Right renal cortex interstitium (tissue), 3 donors: ENCODE measurements around the gene P4HA2. TPM values are rescaled to one million over a fixed set of nuclear protein-coding genes. Genes with fewer than 3 reads are reported as not detected.

Source experiments
- DNase-seq, 3 donors: peaks; one replicate each; pipeline ENCODE4 v3.0.0-alpha.2; 2013; ENCODE audit warnings: low read depth in 3 of 3, low spot score in 2 of 3
- polyA plus RNA-seq, 3 donors: library from polyadenylated mRNA; unstranded; fragments of 120-200 nt; gene quantifications; one replicate each; pipeline ENCODE4 v1.2.1, GENCODE V29; 2013; ENCODE audit not compliant: insufficient read length in 3 of 3

Gene P4HA2
- polyA plus RNA-seq, 3 donors = 31.0 to 37.2 (median 33.1) TPM

DNA sequence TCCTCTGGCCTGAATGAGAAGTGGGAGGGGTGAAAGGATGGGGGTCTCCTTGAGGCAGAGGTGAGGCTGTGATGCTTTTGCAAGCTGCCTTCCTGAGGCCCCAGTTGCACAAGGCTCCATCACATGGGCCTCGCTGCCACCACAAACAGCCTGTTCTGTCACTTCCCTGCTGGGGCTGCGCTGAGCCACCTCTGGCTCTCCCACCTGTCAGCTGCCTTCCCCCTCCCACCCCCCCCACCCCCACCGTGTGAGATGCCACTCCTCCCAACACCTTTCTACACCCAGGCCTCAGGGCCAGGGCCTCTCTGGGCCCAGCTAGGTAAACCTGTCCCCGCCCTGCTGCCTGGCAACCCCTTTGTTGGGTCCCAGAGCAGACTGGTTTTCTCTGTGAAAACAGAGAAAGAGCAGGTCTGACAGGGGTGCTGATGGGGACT, 25.4 kb upstream of the P4HA2 start:
- DNase-seq = no peak

DNA sequence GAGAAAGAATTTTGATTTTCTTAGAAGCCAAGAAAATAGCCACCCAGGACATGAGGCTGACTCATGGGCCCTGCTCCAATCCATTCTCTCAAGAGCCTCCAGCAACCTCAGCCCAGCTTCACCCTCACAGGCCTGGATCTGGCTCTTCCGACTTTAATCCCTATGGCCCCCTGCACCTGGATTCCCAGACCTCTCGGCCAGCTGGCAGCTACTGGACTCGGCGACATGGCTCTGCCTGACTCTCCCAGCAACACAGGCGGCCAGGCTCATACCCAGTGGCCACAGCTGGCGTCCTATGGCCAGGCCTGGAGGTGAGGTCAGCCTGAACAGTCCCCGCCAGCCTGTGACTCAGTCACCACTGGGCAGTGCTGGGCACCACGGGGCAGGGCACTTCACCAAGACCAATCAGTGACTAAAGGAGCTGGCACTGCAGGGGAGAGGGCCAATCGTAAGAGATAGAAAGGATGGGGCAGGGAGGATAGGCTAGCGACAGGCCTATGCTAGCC, 23.6 kb upstream of the P4HA2 start:
- no peak for DNase-seq

DNA sequence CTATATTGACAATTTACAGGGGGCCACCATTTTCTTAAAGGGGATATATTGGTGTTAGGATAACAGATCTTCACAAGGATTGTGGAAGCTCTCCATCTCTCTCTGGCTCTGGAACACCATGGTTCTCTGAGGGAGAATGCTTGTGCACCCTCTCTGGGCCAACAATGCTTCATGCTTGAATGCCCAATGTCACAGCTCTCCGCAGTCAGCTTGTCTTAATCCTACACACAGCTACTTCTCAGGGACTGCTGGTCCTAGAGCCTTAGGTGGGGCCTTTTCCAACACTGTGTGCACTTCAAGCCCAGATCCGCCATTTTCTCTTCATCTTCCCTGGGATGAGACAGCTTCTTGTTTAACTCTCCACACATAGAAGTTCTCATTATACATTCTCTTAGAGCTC, 22.9 kb upstream of the P4HA2 start:
- no peak for DNase-seq

DNA sequence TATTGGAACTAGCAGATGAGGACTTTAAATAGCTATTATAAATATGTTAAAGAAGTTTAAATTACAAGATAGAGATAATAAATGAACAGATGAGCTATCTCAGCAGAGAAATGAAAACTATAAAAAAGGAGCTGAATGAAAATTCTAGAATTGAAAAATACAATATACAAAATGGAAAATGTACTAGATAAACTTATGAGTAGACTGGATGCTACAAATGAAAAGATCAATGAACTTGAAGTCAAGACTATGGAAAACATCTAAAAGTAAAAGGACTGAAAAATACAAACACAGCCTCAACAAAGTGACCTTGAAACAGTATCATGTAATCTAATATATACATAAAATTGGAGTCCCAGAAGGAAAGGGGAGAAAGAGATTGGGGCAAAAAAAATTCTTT, 19.2 kb upstream of the P4HA2 start:
- no peak for DNase-seq

DNA sequence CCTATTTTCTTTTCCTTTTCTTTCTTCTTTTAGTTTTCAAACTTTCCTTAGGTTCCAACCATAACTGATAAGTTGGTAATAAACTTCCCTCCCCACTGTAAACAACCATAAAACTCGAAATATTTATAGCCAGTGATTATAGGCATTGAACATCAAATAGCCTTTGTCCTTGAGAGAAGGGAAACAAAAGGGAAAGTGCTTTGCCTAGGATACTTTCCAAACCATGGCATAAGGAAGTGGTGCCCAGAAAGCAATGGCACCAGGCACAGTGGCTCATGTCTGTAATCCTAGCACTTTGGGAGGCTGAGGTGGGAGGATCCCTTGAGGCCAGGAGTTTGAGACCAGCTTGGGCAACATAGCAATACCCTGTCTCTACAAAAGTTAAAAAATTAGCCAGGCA, 17.9 kb upstream of the P4HA2 start:
- DNase-seq = no peak

DNA sequence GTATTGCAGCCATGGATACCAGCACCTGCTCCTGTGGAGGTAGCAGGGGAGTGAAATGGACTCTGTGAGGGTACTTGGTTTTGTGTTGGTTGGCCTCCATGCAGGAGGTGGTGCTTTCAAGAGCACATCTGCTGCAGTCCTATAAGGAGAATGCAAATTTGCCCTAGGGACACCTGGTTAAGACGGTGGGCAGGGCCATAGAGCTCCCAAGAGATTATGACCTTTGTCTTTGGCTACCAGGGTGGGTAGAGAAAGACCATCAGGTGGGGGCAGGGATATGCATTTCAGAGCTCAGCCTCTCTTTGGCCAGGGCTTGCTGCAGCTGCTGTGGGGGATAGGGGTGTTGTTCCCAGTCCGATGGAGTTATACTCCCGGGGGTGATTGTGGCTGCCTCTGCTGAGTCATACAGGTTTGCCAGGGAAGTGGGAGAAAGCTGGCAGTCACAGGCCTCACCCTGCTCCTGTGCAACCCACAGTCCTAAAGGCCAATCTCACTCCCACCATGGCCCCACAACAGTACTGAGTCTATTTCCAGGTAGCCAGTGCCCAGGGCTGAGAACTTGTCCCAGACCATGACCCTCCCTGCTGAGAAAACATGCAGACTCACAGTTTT, 15.8 kb upstream of the P4HA2 start:
- no peak for DNase-seq

DNA sequence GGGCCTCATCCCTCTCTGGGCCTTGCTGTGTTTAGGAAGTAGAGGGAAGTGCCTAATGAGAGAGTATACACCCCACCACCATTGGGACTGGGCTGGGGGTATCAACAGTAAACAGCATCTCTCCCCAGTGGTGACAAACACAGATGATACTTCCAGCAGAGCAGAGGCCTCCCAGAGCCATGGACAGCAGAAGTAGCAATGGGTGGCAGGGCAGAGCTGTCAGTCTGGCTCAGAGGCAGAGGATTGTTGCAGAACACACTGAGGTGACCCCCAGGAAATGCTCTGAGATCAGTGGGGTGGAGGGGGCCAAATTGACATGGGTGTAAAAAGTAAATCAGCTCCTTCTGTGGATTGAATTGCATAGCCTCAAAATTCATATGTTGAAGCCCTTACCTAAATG, 12.1 kb upstream of the P4HA2 start:
- no peak for DNase-seq

DNA sequence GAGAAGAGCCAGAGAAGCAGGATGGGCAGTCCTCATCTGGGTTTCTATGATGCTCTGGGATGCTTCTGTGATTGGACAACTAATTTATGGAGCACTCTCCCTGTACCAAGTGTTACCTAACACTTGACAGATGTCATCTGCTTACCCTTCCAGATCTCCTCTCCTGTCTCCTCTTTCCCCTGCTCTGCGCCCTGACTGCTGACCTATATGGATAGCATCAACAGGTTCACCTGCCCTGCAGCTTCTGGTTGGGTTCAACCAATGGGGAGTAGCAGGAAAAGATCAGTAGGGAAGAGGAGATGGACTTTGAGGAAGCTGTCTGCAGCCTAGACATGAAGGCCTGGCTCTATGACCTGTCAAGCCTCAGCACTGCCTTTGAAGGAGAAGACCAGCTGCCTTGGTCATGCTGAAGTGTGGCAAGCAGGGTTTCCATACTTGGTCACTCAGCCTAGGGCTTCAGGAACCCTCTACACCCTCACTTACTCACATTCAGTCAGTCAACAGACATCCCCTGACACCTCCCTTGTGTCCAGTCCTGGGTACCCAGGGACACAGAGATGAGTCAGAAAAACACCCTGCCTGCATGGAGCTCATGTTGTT, 11.3 kb upstream of the P4HA2 start:
- no peak for DNase-seq

DNA sequence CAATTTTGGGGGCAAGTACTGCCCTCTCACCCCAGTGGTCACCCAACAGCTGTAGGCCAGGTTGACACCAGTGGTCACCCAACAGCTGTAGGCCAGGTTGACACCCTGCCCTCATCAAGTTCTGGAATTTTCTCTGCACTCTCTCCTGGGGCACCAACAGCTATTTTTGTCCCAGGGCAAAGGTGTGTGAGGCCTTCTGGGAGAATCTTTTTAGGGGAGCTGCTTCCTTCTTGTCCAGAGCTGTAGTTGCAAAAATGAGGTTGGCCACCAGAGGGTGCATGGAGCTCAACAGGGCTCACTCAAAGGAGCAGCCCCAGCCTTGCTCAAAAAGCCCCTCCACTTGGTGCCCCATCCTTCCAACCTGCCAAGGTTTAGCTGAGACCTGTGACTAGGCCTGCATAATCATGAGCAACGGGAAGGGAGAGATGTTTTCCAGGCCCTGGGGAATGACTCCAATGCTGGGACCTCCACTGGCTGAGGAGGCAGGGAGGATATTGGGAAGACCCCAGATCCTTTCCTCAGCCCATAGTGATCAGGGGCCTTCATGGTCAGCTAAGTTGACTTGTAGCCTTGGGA, 10.6 kb upstream of the P4HA2 start:
- no peak for DNase-seq

DNA sequence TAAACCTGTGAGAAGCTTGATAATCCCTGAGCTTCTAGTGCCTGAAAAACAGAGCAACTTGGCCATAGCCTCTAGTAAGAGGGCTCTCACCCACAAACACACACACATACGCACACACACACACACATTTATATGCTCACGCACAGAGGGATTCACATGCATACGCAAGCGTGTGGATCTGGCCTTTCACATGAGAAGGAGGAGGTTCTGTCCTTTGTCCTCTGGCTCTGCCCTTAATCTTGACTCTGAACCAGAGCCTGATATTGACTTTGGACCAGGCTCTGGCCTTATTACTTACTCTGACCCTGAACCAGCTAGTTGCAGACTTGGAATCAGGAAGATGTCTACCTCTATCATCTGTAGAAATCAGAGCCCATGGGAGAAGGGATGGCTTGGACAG, 10.0 kb upstream of the P4HA2 start:
- DNase-seq = no peak

DNA sequence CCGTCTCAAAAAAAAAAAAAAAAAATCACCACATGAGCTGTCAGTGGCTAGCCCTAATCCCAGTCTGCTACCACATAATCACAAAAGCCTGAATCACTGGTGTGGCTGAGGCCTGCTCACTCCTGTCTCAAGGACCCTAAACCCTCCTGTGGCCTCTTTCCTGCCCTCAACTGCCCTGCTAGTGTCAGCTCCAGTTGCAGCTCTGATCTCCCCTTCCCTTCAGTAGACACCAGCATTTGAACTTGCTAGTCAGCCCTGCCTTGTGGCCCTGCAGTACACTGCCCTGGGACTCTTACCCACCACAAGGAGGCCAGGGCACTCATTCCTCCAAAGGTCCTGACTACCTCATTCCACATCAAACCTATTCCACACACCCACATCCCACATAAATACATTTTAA, 9.5 kb upstream of the P4HA2 start:
- no peak for DNase-seq

DNA sequence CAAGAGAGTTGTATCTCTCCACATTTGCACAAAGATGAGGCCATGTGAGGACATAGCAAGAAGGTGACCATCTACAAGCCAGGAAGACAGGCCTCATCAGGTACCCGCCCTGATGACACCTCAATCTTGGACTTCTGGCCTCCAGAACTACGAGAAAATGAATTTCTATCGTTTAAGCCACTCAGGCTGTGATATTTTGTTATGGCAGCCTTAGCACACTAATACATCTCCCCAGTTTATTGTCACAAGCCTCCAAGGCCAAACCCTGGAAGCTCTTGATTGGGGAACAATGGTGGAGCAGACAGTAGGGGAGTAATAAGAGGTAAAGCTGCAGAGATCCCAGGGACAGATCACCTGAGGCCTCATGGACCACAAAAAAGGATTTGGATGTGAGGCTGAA, 7.7 kb upstream of the P4HA2 start:
- no peak for DNase-seq

DNA sequence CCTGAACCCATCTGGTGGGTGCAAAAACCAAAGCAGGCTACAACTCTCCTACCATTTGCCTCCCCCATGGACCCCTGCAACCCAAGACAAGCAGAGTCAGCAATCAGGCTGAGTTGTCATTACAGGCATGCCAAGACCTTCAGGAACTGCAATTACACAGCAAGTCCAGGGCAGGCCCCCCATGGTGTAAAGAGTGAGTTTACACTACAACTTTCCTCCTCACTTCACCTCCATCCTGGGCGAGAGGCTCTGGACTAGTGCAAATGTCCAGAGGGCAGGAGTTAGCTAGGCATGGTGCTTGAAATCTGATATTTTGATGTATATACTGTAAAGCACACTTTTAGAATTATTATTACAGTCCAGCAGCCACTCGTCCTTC, 7.0 kb upstream of the P4HA2 start:
- DNase-seq = no peak

DNA sequence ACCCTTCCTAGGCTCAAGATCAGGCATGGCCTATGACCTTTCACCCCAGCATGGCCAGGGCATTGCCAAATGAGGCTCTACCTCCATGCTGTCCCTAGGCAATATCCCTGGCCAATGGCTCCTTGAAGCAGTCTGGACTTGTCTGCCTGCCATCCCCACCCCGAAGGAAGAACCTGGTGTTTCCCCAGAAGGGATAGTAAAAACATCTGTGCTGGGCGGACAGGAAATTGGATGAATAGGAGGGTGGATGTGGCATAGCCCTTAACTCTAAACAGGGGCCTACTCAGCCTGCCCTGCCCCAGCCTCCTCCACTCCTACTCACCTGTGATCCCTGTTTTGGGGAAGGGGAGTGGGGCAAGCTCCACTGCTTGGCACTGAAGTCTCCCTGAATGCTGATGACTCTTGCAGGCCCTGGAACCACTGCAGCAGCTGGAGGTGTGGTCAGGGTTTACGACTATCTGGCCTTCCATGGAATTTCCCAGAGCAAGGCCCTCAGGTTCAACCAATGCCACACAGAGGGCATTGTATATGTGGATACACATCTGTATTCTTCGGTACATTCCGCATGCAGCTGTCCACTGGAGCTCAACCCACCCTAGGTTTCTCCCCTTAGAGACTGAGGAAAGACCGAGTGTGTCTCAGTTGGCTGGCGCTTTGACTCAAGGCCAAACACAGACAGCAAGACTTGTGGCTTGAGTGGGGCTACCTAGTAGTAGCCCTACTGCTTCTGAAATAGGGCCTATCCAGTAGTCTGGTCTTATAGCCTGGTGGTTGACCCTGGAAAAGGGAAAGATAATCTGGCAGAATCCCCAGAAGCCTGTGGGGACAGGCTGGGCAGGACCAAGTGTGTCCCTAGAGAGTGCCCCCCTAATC, 6.4 kb upstream of the P4HA2 start:
- no peak for DNase-seq

DNA sequence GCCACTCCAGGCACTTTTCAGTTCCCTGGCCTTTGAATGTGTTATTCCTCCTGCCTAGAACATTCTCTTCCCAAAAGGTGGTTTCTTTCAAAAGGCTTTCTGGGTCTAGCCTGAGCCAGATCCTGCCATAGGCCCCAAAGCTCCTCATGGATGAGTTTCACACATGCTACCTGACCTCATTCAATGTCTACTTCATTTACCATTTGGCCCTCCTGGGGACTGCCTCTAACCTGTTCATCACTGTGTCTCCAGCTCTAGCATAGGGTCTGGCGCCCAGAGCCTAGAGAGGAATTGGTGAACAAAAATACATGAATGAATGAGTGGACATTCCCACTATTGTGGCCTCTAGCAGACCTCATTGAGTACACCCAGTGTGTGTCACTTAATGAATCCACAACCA, 5.4 kb upstream of the P4HA2 start:
- no peak for DNase-seq

DNA sequence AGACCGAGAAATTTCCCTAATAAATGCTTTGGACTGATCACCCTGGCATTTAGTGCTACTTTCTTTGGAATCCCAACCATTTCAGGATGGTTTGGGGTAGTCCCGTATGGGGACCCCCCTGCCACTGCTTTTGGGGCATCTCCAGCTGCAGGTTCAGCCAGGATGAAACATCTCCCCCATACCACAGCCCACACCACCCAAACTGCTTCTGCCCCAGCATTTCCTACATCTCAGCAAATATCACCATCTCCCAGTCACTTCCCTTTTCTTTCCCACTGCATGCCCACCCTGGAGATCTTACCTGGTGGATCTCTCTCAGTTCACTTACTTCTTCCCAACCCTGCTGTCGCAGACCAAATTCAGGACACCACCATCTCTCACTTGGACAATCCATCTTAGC, 4.8 kb upstream of the P4HA2 start:
- no peak for DNase-seq

DNA sequence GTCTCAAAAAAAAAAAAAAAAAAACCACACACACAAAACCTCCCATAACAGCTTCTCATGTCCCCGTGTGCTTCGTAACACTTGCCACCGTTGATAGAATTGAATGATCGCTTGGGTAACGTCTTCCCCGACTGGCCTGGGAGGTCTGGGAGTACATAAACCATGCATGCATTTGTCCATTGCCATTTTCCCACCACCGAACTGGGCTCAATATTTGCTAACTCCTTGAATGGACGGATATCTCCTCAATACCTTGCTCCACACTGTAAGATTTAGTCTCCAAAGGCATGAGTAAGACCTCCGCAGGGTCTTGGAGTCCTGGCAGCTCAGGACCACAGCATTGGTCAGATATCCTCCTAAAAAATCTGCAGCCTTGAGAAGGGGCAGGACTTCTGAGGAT, 3.2 kb upstream of the P4HA2 start:
- no peak for DNase-seq

DNA sequence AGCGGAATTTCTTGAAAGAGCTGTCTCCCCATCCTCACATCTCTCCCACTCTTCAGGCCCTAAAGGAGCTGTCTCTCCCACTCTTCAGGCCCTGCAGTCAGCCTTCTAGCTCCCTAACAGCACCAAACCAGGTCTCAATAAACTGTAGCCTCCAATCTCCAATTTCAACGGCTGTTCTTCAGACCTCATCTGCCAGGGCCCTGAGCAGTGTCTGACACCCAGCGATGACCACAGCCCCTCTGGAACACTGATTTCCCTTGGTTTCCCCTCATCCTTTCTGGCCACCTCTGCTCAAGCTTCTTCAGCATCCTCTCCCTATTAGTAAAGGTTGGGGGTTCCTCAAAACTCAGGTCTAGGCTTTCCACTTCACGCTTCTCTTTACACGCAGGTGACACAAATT, 1.6 kb upstream of the P4HA2 start:
- no peak for DNase-seq

DNA sequence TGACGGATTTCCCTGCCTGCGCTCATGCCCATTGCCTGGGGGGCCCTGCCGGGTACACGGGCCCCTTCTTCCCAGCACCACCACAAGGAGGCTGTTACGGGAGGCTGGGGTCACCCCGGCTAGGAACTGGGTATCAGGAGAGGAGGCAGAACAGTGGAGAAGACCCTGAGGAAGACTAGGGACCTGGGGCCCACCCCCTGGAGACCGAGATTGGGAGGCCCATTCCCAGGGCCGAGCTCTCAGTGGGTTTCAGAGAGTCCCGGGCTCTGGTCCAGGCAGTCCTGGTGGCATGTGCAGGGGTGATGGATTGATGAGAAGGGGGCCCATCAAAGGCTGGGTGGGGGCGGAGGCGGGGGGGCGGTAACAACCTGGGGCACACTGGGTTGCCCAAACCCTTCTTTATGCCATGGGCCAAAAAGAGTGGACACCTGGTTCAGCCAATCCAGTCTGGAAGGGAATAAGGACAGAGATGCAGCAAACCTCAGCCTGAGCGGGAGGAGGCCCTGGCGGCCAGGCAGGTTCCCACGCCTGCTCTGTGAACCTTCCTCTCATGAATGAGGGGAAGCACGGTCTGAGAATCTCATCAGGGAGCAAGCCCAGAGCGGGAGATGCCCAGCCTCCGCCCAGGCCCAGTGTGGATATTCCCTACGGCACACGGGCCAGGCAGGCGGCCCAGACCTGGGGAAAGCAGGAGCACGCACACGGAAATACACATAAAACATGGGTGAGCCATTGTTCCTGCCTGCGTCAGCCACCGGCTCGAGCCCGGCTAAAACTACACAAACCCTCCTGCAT, 785 bp upstream of the P4HA2 start:
- DNase-seq = no peak

DNA sequence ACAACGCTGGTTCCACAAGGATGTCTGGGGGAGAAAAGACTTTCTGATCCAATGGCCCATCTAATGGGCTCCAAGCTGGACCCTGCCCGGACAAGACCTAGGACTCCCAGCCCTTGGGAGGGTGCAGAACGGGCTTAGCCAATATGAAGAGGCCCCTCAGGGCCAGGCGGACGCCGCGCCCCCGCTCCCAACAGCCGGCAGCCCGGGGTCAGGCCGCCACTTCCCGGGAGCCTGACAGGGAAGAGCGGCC, 493 bp downstream of the P4HA2 start:
- no peak for DNase-seq
